Measurements from ENCODE around the gene PLB1.

Gene PLB1

DNA sequence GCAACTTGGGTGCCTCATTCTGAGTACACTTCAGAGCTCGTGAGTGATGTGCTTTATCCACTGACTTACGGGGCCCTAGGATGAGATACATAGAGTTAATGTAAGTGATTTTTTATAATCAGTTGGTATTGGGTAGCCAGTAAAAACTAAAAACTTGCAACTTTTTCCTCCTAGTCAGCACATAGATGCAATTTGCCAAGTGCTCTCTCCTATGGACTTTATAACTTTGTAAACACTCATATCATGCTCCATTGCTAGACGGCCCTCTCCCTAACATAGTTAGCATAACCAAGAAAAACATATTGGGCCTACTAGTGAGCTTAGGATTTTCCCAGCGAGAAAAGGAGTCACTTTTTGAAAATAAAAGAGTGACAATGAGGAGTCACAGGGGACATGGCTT, 60.4 kb downstream of the PLB1 start:
- Histone ChIP-seq H3K27ac (ENCODE audit: low read depth, low read length) (no peak overlapping the region), H3K9me3 (ENCODE audit: control insufficient read depth in 5 of 5, low read length in 5 of 5) (no peaks in the 10 kb centered on the region), H3K4me3 (ENCODE audit: low read depth in 1 of 5, low read length in 5 of 5) (no peak overlapping the region)

DNA sequence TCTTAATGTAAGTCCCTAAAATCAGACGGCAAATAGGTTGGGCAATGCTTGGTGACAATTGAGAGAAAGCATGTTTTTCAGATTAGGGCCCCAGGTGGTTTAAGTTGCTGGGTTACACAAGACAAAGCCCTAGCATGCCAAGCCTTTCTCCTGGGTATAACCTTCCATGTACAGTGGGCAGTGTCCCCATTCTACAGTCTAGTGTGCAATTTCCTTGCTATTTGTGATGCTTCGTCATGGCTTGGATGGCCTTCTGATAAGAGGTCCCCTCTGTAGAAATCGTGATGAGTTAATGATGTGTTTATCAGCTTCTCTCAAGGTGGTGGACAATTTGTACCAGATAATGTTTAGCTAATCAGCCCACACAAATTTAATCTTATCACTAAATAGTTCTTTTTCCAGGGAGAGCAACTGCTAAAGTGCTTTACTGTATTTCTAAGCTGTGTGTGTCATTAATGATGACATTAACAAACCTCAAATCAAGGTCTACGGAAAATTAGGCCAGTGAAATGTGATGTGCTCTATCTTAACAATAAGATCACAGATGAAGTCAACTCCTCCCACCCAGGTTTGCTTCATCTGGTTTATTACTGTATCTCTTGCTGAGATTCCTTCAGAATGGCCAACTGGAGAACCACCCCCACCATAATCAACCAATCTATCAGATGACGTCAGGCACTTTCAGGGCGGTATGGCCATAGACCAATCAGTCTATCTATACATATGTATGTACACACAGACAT, 61.7 kb downstream of the PLB1 start:
- Histone ChIP-seq H3K4me1 (ENCODE audit: control insufficient read depth in 5 of 5, insufficient read depth in 5 of 5, low read length in 5 of 5) (no peaks in the 10 kb centered on the region), H3K9ac (ENCODE audit: low read length in 5 of 5) (no peak overlapping the region), H3K27ac (ENCODE audit: low read depth, low read length) (no peak overlapping the region), H3K9me3 (ENCODE audit: control insufficient read depth in 5 of 5, low read length in 5 of 5) (no peaks in the 10 kb centered on the region), H3K36me3 (ENCODE audit: control insufficient read depth in 5 of 5, insufficient read depth in 5 of 5, low read length in 5 of 5) (no peaks in the 10 kb centered on the region), H3K27me3 (ENCODE audit: control insufficient read depth in 5 of 5, insufficient read depth in 4 of 5, low read length in 5 of 5) (no peaks in the 10 kb centered on the region), H3K4me3 (ENCODE audit: low read depth in 1 of 5, low read length in 5 of 5) (no peak overlapping the region)

More for the DNA sequence above, 60.4 kb downstream of the PLB1 start:
- Histone ChIP-seq H3K4me1 (ENCODE audit: control insufficient read depth in 5 of 5, insufficient read depth in 5 of 5, low read length in 5 of 5) (no peaks in the 10 kb centered on the region), H3K9ac (ENCODE audit: low read length in 5 of 5) (no peak overlapping the region), H3K27me3 (ENCODE audit: control insufficient read depth in 5 of 5, insufficient read depth in 4 of 5, low read length in 5 of 5) (peaks cover 0 to under 1% (median 0%) of the 10 kb centered on the region in 5 donors), H3K36me3 (ENCODE audit: control insufficient read depth in 5 of 5, insufficient read depth in 5 of 5, low read length in 5 of 5) (no peaks in the 10 kb centered on the region)

DNA sequence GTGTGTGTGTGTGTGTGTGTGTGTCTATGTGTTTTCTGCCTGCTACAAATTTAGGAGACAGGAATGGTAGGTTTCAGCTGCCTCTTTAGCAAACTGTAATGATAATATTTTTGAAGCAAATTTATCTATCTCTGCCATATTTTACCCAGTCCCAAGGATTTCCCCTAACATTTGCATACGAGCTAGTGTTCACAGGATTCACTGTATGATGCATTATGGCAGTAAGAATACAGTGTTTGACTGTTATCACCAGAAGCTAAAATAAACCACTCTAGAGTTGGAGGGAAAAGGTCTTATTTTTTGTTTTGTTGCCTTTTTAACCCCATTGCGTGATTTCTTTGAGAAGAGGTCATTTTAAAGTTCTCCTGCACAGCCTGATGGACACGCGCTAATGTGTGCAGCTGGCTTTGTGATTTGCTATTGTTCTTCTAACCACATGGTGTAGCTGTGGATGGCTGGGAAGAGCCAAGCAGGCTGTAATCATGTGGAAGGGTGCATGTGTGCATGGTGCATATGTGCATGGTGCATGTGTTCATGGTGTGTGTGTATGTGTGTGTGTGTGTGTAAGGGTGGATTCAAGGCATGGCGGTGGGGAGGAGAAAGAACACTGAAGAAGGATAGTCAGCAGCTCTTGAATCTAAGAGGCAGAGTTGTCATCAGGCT, 62.4 kb downstream of the PLB1 start:
- H3K36me3 ChIP-seq (ENCODE audit: control insufficient read depth in 5 of 5, insufficient read depth in 5 of 5, low read length in 5 of 5) = no peaks in the 10 kb centered on the region
- no peak overlapping the region for H3K4me3 ChIP-seq (ENCODE audit: low read depth in 1 of 5, low read length in 5 of 5)
- no peak overlapping the region for H3K27ac ChIP-seq (ENCODE audit: low read depth, low read length)
- H3K9me3 ChIP-seq (ENCODE audit: control insufficient read depth in 5 of 5, low read length in 5 of 5) = no peaks in the 10 kb centered on the region
- H3K9ac ChIP-seq (ENCODE audit: low read length in 5 of 5) = no peak overlapping the region
- H3K4me1 ChIP-seq (ENCODE audit: control insufficient read depth in 5 of 5, insufficient read depth in 5 of 5, low read length in 5 of 5) = no peaks in the 10 kb centered on the region
- H3K27me3 ChIP-seq (ENCODE audit: control insufficient read depth in 5 of 5, insufficient read depth in 4 of 5, low read length in 5 of 5) = no peaks in the 10 kb centered on the region

DNA sequence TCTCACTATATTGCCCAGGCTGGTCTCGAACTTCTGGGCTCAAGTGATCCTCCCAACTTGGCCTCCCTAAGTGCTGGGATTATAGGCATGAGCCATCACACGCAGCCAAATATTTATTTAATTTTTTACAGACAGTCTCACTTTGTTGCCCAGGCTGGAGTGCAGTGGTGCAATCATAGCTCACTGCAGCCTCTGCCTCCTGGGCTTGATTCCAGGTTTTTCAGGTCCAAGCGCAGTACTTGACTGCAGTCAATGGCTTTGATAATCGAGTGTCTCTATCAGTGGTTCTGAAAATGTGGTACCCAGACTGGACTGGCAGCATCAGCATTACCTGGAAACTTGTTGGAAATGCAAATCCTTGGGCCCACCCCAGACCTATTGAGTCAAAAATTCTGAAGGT, 63.1 kb downstream of the PLB1 start:
- Histone ChIP-seq H3K4me1 (ENCODE audit: control insufficient read depth in 5 of 5, insufficient read depth in 5 of 5, low read length in 5 of 5) (no peaks in the 10 kb centered on the region), H3K4me3 (ENCODE audit: low read depth in 1 of 5, low read length in 5 of 5) (no peak overlapping the region), H3K27ac (ENCODE audit: low read depth, low read length) (no peak overlapping the region), H3K27me3 (ENCODE audit: control insufficient read depth in 5 of 5, insufficient read depth in 4 of 5, low read length in 5 of 5) (no peaks in the 10 kb centered on the region), H3K9ac (ENCODE audit: low read length in 5 of 5) (no peak overlapping the region), H3K9me3 (ENCODE audit: control insufficient read depth in 5 of 5, low read length in 5 of 5) (no peaks in the 10 kb centered on the region), H3K36me3 (ENCODE audit: control insufficient read depth in 5 of 5, insufficient read depth in 5 of 5, low read length in 5 of 5) (no peaks in the 10 kb centered on the region)

DNA sequence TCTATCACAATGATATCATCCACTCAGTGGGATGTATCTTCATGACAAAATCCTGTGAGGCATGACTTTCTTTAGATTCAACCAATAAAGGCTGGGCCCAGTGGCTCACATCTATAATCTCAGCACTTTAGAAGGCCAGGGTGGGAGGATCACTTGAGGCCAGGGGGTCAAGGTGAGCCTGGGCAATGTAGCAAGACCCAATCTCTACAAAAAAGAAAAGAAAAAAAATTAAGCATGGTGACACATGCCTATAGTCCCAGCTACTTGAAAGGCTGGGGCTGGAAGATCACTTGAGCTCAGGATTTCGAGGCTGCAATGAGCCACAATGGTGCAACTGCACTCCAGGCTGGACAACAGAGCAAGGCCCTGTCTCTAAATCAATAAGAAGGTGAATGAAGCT, 68.0 kb downstream of the PLB1 start:
- Histone ChIP-seq H3K36me3 (ENCODE audit: control insufficient read depth in 5 of 5, insufficient read depth in 5 of 5, low read length in 5 of 5) (no peaks in the 10 kb centered on the region), H3K4me3 (ENCODE audit: low read depth in 1 of 5, low read length in 5 of 5) (no peak overlapping the region), H3K9me3 (ENCODE audit: control insufficient read depth in 5 of 5, low read length in 5 of 5) (no peaks in the 10 kb centered on the region), H3K27ac (ENCODE audit: low read depth, low read length) (no peak overlapping the region), H3K27me3 (ENCODE audit: control insufficient read depth in 5 of 5, insufficient read depth in 4 of 5, low read length in 5 of 5) (no peaks in the 10 kb centered on the region), H3K4me1 (ENCODE audit: control insufficient read depth in 5 of 5, insufficient read depth in 5 of 5, low read length in 5 of 5) (peaks cover 0 to 10% (median 9%) of the 10 kb centered on the region in 5 donors), H3K9ac (ENCODE audit: low read length in 5 of 5) (no peak overlapping the region)

DNA sequence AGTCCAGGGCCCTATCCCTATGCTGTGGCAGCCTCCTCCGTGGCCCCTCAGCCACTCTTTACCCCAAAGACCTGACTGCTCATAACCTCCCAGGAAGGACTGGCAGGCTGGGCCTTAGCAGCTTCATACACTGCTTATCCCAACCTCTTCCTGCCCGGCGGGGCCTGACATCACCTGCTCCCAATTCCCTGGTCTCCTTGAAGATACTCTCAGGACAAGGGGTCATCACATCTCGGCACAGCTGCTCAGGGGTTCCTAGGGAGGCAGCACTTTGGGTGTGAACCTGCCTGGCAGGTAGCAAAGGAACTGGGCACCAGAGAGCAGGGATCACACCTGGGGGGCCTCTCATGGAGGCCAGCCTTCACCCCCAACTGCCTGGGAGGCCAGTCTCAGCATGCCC, 68.5 kb downstream of the PLB1 start:
- H3K36me3 ChIP-seq (ENCODE audit: control insufficient read depth in 5 of 5, insufficient read depth in 5 of 5, low read length in 5 of 5) = no peaks in the 10 kb centered on the region
- H3K27me3 ChIP-seq (ENCODE audit: control insufficient read depth in 5 of 5, insufficient read depth in 4 of 5, low read length in 5 of 5) = no peaks in the 10 kb centered on the region
- H3K9me3 ChIP-seq (ENCODE audit: control insufficient read depth in 5 of 5, low read length in 5 of 5) = no peaks in the 10 kb centered on the region
- peaks cover 0 to 10% (median 9%) of the 10 kb centered on the region in 5 donors for H3K4me1 ChIP-seq (ENCODE audit: control insufficient read depth in 5 of 5, insufficient read depth in 5 of 5, low read length in 5 of 5)
- no peak overlapping the region for H3K27ac ChIP-seq (ENCODE audit: low read depth, low read length)
- H3K9ac ChIP-seq (ENCODE audit: low read length in 5 of 5) = no peak overlapping the region
- no peak overlapping the region for H3K4me3 ChIP-seq (ENCODE audit: low read depth in 1 of 5, low read length in 5 of 5)

DNA sequence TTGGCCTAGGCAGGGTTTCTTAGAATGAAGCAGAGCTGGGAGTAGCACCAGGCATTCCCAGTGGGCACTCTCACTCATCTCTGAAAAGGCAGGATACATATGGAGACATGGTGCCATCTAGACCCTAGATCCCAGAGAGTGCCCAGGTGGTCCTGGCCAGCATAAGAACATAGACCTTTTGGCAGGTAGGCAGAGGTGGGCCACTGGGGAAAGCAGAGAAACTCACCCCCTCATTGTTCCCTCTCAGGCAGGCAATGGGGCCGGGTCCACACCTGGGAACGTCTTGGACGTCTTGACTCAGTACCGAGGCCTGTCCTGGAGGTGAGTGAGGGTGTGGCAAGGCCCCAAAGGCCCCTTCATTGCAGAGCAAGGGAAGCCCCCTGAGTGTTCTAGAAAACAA, 69.2 kb downstream of the PLB1 start:
- Histone ChIP-seq H3K27ac (ENCODE audit: low read depth, low read length) (no peak overlapping the region), H3K9ac (ENCODE audit: low read length in 5 of 5) (no peak overlapping the region), H3K4me1 (ENCODE audit: control insufficient read depth in 5 of 5, insufficient read depth in 5 of 5, low read length in 5 of 5) (peaks cover 0 to 10% (median 9%) of the 10 kb centered on the region in 5 donors), H3K36me3 (ENCODE audit: control insufficient read depth in 5 of 5, insufficient read depth in 5 of 5, low read length in 5 of 5) (no peaks in the 10 kb centered on the region), H3K4me3 (ENCODE audit: low read depth in 1 of 5, low read length in 5 of 5) (no peak overlapping the region), H3K27me3 (ENCODE audit: control insufficient read depth in 5 of 5, insufficient read depth in 4 of 5, low read length in 5 of 5) (no peaks in the 10 kb centered on the region), H3K9me3 (ENCODE audit: control insufficient read depth in 5 of 5, low read length in 5 of 5) (no peaks in the 10 kb centered on the region)

DNA sequence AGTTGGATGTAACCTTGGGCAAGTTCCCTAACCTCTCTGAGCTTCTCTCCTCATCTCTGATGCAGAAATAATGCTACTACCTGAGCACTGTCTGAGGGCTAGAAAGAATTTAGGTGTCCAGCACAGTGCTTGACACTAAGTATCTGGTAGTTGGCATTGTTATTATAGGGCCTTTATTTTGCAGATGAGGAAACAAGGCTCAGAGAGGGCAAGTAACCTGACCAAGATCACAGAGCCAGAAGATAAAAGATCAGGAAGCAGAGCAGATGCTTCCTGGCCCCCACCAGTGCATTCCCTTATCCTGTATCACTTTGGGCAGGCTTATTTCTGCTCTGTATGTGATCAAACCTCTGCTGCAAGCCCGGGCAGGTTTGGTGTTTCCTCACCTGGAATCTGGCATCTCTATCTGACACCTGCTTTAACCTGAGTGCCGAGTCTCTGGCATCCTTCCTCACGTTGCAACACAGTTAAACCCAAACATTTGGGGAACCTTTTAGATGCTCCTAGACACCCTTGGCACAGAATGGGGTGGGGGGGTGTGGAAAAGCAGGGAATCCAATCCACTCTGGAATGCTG, 69.9 kb downstream of the PLB1 start:
- Histone ChIP-seq H3K9ac (ENCODE audit: low read length in 5 of 5) (peak overlapping the region in 1 of 5 donors; percentile 3), H3K27ac (ENCODE audit: low read depth, low read length) (no peak overlapping the region), H3K36me3 (ENCODE audit: control insufficient read depth in 5 of 5, insufficient read depth in 5 of 5, low read length in 5 of 5) (no peaks in the 10 kb centered on the region), H3K9me3 (ENCODE audit: control insufficient read depth in 5 of 5, low read length in 5 of 5) (no peaks in the 10 kb centered on the region), H3K4me1 (ENCODE audit: control insufficient read depth in 5 of 5, insufficient read depth in 5 of 5, low read length in 5 of 5) (peaks cover 0 to 10% (median 9%) of the 10 kb centered on the region in 5 donors), H3K4me3 (ENCODE audit: low read depth in 1 of 5, low read length in 5 of 5) (peak overlapping the region in 2 of 5 donors; percentile 68 to 71), H3K27me3 (ENCODE audit: control insufficient read depth in 5 of 5, insufficient read depth in 4 of 5, low read length in 5 of 5) (no peaks in the 10 kb centered on the region)

DNA sequence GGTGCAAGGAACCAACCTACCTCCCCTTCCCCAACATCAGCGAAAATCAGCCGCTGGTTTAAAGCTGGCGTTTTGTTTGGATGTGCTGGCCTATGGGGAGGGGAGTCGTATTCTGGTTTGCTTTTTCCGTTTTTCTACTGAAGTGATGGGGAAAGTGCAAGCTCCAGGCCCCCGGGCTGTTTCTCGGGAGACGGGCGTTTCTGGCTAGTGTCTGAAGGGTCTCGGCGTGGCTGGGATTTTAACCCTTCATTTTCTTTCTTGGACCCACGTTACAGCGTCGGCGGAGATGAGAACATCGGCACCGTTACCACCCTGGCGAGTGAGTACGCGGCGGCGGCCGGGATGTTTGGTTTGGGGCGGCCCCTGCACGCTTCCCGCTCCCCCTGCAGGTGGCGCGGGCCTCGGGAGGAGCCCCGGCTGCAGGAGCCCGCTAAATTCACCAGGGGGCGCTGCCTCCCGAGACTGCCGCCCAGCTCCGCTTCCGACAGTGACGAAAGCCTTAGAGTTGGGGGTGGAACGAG, 70.7 kb downstream of the PLB1 start:
- H3K9ac ChIP-seq (ENCODE audit: low read length in 5 of 5) = peak overlapping the region in 4 of 5 donors; percentile 3 to 76 (median 68)

DNA sequence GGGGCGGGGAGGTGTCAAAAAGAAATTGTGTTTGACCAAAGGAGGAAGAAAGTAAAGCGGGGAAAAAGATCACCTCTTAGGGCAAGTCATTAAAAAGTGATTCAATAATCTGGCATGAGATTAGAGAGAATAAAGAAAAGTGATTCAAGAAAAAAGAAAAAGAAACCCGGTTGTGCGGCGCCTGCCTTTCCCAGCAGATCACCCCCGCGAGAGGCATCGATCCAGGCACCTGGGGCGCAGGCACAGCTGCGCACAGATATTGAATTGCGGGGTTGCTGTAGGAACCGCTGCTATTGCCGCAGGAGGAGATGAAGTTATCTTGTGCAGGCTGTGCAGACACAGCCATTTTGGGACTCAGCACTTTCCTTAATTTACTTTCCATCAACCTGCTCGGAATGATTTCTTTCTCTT, 71.2 kb downstream of the PLB1 start:
- Histone ChIP-seq H3K36me3 (ENCODE audit: control insufficient read depth in 5 of 5, insufficient read depth in 5 of 5, low read length in 5 of 5) (no peaks in the 10 kb centered on the region), H3K9ac (ENCODE audit: low read length in 5 of 5) (peak overlapping the region in 3 of 5 donors; percentile 49 to 77 (median 59)), H3K27ac (ENCODE audit: low read depth, low read length) (no peak overlapping the region), H3K9me3 (ENCODE audit: control insufficient read depth in 5 of 5, low read length in 5 of 5) (peaks cover 0 to 2% (median 0%) of the 10 kb centered on the region in 5 donors), H3K4me1 (ENCODE audit: control insufficient read depth in 5 of 5, insufficient read depth in 5 of 5, low read length in 5 of 5) (peaks cover 0 to 10% (median 9%) of the 10 kb centered on the region in 5 donors), H3K4me3 (ENCODE audit: low read depth in 1 of 5, low read length in 5 of 5) (peak overlapping the region; percentile 69 to 80 (median 72)), H3K27me3 (ENCODE audit: control insufficient read depth in 5 of 5, insufficient read depth in 4 of 5, low read length in 5 of 5) (no peaks in the 10 kb centered on the region)

More for the DNA sequence above, 70.7 kb downstream of the PLB1 start:
- Histone ChIP-seq H3K27me3 (ENCODE audit: control insufficient read depth in 5 of 5, insufficient read depth in 4 of 5, low read length in 5 of 5) (no peaks in the 10 kb centered on the region), H3K27ac (ENCODE audit: low read depth, low read length) (no peak overlapping the region), H3K4me1 (ENCODE audit: control insufficient read depth in 5 of 5, insufficient read depth in 5 of 5, low read length in 5 of 5) (peaks cover 0 to 10% (median 9%) of the 10 kb centered on the region in 5 donors), H3K4me3 (ENCODE audit: low read depth in 1 of 5, low read length in 5 of 5) (peak overlapping the region; percentile 69 to 80 (median 72)), H3K9me3 (ENCODE audit: control insufficient read depth in 5 of 5, low read length in 5 of 5) (peaks cover 0 to 1% (median 0%) of the 10 kb centered on the region in 5 donors), H3K36me3 (ENCODE audit: control insufficient read depth in 5 of 5, insufficient read depth in 5 of 5, low read length in 5 of 5) (no peaks in the 10 kb centered on the region)

Data from subcutaneous abdominal adipose tissue (tissue), 5 donors.